Stimulated activated CD4-positive, alpha-beta T cell treated with anti-CD3 and anti-CD28 coated beads, TNF-alpha, amount 100 ng/mL, for 4 hours (primary cell): Measurements from ENCODE around the gene USP44.

ENCODE experiments used
- DNase-seq, 3 experiments: peaks; one replicate each; pipeline ENCODE4 v3.0.0-alpha.2; 2020; ENCODE audit warnings: low read depth in 3 of 3

Gene USP44

DNA sequence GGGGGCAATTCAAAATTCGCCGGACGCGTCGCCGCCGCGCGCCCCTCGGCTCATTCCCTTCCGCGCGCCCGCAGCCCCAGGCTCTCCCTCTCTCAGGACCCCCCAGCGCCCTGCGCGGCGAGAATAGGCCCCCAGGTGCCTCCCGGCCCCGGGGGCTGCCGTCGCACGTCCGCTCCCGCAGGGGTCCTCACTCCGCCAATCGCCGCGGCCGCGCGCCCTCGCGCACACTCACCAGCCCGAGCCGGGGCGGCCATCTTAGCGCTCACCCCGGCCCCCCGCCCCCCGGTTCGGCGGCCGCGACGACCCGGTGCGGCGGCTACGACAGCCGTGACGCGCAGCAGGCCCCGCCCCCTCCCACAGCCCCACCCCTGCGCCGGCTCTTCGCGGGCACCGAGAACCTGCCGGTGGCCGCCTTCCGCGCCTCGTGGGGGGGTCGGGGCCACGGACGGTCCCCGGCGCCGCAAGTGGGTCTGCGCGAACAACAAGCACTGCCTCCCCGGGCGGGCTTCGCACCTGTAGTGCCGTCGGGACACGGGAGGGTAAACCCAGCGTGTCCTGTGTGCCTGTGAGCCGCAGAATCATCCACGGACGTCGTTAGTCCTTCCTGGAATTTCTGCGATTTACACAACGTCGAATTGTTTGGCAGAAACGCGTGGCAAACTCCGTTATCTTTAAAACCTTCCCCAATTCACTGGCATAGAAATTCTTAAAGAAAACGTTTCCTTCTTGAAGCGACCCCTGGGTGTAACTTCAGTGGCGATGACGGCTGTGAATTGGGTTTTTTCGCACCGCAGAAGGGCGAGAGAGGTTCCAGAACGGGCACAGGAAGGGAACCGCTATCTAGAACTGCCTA is 2.5 kb downstream of the USP44 start:
- peak; percentile 51 to 63 (median 58) for DNase-seq

DNA sequence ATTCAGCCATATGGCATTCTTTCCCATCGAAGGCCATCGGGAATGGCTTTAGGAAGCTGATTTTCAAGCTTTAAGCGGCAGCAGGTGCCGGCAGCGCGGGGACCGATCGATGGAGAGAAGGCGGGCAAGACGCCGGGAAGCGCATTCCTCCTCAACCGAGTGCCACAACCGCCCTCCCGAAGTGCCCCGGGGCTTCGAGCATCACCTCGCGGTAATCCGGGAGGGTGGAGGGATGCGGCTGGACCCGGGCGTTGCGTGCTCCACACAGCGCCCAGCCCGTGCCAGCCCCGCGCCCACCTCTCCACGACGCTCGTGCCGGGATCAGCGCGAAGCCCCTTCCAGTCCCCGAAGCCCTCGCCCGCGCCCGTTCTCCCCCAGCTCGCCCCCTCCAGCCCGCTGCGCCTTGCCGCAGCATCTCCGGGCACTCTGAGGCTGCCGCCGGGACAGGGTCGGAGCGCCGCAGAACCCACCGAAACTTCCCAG is 3.2 kb downstream of the USP44 start:
- peak in 2 of 3 experiments; percentile 5 to 31 for DNase-seq

DNA sequence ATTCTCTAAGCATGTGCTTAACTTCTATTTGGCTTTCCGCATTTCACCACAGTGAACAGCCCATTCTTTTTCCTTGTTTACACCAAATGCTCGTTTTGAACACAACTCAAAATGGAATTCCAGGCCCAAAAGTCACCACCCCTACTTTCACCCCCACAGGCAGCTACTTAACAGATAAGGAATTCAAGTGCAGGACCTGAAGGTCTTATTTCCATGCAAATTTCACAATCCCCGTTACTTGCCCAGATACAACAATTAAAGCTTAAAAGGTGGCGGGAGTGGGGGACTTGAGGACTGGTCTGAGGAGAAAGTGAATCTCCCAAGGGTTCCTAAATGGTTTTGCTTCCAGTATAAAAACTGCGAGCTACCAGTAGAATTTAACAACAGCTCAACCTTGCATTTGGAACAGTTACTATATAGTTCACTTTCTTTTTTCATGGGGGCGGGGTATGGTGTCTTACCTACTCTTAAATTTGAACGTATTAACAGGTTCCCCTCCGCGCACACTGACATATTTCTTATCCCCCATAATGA is 3.7 kb downstream of the USP44 start:
- no peak for DNase-seq

DNA sequence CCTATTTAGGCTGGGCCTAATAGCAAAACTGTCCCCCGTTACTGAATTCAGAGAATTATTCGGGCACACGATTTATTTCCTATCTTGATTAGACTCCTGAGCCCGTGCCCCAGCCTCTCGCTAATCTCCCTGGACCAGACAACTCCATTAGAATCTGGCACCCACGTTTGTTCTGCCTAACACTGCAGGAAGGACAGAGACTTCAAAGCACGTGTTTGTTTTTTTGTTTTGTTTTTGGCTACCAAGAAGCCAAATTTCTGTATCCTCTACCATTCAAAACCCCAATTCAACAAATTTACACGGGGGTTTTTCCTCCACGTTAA is 4.8 kb downstream of the USP44 start:
- no peak for DNase-seq

DNA sequence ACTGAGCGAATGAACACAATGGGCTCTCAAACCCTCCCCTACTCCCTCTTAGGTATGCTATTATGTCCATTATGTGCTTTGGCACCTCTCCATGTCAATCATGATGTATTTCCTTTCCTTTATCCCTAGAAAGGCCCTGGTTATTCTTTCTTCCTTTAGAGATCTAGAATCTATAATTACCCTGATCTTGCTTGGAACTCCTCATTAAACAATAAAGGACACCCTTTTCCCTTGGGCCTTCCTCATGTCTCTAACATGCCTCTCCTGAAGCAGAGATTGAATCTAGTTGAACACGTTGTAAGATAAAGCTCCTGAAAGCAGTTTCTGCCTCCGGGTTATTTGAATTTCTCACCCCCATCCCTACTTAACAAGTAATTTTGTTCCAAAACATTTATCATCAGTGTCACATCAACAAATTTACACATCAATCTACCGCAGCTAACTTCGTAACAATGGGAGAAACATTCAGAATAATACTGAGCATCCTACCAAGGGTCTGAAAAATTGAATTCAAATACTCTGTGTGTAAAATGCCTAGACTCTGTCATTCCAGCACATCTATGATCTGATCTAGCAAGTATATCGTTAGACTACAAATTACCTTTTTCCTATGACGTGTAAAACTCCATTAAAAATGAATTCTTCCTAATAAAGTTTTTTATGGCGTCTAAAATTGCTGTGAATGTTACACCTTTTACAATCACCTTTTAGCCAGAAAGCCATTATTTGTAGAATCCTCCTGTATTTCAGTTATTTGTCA is 5.4 kb downstream of the USP44 start:
- no peak for DNase-seq

DNA sequence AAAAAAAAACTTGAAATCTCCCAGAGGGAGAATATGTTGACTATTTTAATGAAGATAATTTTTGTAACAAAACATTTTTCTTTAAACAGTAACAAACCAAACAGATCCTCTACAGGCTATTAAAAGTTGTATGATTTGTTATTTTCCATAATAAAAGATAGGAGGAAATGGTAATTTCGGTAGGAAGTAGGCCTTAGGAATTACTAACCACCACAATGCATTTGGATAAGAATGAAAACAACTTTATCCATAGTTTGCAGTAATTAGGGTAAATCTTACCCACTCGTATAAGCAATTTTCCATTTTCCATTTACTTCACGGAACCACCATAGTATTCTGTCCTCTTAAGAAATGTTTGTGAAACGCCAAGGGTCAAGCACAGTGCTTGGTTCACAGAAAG is 6.0 kb downstream of the USP44 start:
- no peak for DNase-seq

DNA sequence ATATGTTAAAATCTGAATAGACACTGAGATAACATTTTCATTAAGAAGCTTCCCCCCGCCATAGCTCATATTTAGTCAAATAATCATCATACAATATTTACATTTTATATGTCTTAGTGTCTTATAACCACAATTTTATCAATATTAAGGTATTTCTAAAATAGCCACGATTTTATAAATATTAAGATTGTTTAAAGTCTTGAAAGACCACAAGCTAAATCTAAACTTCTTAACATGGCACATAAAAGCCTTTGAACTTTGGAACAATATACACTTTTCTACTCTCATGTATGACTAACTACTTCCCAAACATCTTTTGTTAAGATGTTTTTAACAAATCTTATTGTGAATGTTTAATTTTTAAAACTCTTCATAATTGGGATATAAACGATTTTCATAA is 6.5 kb downstream of the USP44 start:
- no peak for DNase-seq

DNA sequence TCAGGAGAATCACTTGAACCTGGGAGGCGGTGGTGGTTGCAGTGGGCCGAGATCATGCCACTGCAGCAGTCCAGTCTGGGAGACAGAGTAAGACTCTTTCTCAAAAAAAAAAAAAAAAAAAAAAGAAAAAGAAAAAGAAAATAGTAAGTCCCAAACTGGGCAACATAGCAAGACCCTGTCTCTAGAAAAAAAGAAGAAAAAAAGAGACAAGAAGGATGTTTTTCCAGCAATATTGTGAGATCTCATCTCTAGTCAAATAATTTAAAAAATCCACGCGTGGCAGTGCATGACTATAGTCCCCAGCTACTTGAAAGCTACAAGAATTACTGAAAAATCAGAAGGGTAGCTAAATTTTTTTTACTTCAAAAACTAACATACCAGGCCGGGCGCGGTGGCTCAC is 8.0 kb downstream of the USP44 start:
- no peak for DNase-seq

DNA sequence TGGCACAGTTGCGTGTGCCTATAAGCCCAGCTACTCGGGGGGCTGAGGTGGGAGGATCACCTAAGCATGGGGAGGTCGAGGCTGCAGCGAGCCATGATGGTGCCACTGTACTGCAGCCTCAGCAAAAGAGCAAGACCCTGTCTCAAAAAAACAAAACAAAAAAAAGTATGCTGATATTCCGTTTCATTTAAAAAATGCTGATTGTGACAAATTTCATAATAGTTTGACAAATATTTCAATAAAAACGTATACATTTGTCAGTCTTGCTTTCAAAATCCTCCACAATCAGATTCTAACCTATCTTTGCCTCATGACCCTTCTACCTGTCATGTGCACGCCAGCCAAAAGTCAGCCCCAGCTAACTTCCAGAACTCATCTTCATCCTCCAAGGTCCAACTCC is 9.8 kb downstream of the USP44 start:
- DNase-seq, result no peak

DNA sequence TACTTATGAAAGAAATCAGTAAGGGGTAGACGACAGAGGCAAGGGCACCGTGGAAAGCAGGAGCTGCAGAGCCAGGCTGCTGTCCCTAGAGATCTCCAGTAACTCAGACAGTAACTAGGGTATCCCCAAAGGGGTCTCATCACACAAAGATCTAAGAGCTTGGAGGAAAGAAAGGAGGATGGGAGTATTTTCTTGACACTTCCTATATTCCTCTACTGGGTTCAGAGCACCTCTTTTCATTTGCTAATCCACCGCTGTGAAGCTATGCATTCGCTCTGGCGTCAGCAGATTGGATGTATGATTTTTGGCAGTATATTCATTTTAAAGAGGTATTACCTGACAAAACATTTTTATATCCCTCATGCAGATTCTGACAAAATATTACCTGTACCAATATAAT is 12.6 kb downstream of the USP44 start:
- no peak for DNase-seq

DNA sequence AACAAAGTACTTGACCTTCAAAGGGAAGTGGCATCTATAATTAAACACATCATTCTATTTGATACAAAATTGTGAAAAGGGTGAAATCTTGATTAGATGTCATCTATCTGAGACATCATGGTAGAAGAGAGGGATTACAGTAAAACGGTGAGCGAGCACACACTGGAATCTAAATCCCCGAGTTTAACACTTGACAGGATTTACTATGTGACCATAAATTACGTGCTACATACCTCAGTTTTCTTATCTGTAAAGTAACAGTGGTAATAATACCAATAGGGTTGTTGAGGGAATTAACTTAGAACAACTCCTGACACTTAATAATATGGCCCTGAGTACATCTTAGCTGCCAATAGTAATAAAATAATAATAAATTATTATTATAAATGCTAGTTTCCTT is 13.3 kb downstream of the USP44 start:
- no peak for DNase-seq

DNA sequence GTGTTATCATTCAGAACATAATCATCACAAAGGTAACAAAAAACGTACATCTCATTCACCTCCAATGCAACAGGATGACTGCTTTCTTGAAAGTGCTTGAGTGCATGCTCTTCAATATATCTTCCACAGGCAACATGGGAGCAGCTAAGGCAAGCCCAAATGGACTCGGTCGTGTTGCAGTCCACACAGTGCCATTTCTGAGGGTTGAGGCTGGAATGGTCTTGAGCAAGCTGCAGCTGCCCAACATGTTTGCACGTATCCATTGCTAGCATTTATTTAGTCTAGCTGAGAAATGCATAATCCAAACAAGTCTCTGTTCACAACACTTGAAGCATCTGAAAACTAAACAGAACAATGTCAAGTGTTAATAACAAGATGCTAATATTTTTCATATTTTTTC is 17.3 kb downstream of the USP44 start:
- DNase-seq, result no peak

DNA sequence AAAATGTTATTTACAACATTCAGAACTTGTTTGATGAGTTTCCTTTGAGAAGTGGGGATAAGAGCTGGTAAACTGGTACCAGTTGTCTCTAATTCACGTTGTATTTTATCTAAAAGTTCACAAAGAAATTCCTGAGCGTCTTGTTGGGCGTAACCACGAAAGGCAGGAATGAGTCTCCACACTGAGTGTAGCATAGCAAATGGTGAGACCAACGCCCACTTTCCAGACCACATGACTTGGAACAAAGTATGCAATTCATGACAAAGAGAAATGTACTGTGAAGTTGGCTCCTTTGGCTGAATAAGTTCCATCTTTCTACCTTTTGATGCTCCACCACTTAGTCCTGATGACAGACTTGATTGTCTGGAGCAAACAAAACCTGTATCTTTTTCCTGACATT is 18.4 kb downstream of the USP44 start:
- no peak for DNase-seq

DNA sequence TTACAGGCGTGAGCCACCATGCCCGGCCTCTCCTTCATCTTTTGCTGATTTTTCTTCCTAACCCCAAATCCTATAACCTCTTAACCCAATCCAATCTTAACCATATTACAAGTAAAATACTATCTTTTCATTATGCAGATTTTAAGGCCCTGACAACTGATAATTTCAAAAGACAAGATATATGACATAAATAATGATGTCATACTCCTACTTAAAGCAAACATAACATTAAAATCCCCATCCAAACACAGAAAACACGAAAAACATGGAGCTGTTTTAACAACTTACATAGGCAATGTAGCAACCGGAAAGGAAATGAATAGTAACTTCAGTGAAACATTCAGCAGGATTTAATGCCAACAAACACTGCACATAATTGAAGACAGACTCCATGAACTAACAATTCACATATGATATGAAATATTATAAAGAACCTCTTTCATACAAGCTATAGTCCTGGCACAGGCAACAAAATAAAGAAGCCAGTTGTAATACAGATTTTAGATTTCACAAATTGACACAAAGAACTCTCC is 21.5 kb downstream of the USP44 start:
- no peak for DNase-seq

DNA sequence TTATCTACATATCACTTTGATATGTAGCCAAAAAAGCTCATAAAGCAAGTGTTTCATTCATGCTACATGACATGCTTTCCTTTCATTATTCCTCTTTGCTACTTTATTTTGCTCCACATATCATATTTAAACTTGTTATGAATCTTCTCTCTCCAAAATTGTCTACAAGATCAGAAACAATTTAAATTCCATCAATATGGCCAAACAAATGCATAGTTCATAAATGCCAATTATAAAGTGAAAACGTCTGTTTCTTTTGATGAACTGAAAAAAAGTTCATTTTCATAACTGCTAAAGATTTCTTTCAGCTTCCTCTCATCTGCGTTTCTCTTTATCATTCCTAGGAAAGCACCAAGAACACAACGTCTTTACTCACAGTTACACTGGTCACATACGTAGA is 22.8 kb downstream of the USP44 start:
- DNase-seq, result no peak

DNA sequence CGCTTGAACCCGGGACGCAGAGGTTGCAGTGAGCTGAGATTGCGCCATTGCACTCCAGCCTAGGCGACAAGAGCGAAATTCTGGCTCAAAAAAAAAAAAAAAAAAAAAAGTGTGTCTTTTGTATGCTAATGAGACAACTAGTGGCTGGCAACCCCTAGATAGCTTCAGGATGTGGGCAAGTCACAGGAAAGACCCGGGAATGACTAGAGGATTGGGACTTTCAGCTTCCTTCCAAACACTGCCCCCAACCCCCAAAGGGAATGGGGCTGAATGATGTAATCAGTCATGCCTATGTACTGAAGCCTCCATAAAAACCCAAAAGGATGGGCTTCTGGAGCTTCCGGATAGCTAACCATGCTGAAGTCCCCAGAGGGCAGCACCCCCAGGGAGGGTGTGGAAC is 28.6 kb downstream of the USP44 start:
- no peak for DNase-seq

DNA sequence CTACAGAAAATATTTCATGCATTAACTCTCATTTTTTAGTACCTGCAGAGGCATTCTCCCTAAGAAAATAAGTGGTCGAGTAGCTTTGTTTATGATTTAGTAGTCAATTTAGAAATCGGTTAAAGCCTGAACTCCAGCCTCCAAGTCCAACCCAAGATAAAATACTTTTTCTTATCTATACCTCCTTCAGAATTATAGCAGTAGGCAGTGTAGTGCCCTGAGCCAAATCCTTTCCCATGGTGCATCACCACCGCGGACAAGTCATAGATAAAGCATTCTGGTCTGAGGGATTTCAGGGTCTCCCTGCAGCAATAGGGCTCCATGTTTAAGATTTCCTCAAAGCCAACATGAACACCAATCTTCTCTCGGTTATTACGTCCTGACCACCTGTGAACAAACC is 30.5 kb downstream of the USP44 start:
- DNase-seq, result no peak

DNA sequence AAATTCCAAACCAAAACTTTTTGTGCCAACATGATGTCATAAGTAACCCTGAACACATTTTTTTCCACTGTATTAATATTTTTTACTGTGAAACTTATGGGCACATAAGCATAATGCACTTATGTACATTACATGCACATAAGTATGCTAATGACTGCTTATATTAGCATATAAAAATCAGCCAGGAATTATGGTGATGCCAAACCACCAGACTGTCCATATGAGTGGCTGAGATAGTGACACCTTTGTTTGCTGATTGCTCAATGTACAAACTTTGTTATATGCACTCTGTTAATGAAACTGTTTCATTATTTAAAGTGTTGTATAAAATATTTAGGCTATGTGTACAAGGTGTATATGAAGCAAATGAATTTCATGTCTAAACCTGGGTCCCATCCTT is 32.3 kb downstream of the USP44 start:
- DNase-seq, result no peak

DNA sequence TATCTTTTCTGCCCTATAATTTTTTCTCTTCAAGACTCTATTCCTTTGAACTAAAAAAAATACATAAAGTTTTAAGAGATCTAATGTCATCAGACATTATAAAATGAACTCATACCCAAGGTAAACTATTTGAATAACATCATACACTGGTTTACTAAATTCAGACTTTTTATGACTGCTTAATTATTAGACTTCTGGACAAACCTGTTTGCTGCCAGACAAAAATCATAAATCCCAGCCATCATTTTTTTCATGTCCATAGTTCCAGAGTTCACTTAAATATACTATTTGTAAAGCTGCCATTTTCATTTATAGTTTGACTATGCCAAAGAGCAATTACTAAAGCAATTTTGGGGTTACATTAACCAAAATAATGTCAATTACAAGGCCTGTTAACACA is 34.0 kb downstream of the USP44 start:
- no peak for DNase-seq

DNA sequence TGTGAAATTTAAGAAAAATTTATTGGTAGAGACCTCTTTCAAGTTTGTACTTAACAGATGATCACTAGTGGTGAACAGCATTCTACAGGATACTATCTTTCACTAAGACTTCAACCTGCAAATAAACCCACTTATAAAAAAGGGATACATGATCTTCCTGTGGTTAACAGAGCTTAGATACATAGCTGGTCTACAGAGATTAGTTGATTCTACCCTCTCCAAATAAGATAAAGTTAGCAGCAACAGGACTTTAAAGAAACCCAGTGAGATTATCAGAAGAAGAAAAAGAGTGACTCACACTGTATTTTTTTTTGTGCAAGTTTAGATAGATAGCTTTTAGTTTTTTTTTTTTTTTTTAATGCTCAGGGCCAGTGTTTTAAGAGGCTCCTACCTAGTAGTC is 34.5 kb downstream of the USP44 start:
- no peak for DNase-seq

DNA sequence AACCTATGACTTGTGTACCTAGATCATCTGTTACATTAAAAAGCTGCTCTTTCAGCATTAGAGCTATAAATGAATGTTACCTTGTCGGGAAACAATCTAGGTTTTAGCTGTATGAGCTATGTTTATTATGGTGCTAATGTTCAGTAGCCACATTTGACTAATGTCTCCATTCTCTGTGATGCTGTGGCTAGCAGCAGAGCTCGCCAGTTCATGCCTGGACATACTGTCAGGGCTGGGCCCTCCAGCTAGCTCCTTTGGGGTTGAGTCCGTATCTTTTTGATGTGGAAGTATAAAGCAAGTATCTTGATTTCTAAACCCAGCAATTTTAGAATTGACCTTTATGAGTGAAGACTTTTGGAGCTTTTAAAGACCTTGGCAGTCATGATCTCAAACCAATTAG is 36.1 kb downstream of the USP44 start:
- DNase-seq, result no peak

DNA sequence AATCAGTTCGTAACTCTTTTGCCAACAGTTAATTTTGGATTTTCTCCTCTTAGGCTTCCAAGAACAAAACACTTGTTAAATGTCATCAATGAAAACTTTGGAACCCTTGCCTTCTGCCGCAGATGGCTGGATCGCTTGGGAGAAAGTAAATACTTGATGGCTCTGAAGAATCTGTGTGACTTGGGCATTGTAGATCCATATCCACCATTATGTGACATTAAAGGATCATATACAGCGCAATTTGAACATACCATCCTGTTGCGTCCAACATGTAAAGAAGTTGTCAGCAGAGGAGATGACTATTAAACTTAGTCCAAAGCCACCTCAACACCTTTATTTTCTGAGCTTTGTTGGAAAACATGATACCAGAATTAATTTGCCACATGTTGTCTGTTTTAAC is 37.7 kb downstream of the USP44 start:
- DNase-seq, result no peak

DNA sequence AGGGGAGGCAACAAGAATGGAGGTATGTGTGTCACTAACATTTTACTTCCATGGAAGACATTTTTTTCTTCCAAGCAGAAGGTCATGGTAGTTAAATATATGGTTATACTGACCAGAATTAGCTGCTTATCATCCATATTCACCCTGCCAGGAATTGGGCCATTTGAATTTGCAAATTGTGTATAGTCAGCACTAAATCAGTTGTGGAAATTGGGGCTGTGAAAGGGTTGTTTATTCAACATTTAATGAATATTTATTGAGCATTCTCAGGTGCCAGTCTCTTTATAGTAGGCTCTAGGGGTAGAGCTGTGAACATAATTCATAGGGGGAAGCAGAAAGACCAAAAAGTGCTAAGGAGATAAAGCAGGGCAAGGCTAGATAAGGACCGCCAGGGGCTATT is 39.3 kb downstream of the USP44 start:
- no peak for DNase-seq
